ENCODE results near the gene FNIP1. TPM values are rescaled to one million over a fixed set of nuclear protein-coding genes. Genes with fewer than 3 reads are reported as not detected.
A peak's percentile ranks its signal among the peaks of the same experiment; 100 is the strongest.

The FNIP1 gene
- total and polyA plus RNA-seq, 9 of the 15 experiments (the other 6 are each of a cell fraction or from before 2014, with no cell fraction given): 5.0 to 32.8 (median 18.4) TPM

DNA sequence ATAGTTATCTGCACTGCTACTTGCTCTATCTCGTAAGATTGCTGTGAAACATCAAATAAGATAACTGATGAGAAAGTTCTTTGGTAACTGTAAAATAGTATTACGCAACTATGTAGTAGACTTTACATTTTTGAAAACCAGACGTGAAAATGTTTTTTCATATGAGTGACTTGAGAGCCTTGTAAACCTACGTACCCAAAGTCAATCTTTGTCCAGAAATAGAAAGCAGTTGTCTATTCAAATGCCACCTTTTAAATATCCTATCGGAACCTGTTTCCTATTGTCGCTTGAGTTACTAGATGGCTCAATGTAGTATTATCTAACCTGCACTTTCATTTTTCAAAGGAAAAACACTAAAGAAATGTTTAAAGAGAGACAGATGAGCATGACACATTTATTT lies 1.6 kb downstream of the FNIP1 start:
- Histone ChIP-seq H3K79me2 (ENCODE audit: control insufficient read depth, insufficient read depth, low read length) (peaks cover 72% of the 10 kb centered on the region), H3K36me3 (ENCODE audit: control insufficient read depth, insufficient read depth, low read length) (peaks cover 24% of the 10 kb centered on the region), H4K20me1 (replicated peaks; ENCODE audit: control insufficient read depth, insufficient read depth, low read length) (peaks cover 22% of the 10 kb centered on the region; the same call in 1 of the 2 replicates), H3K27me3 (ENCODE audit: control insufficient read depth in 2 of 2, insufficient read depth in 2 of 2, low read length in 2 of 2) (no peaks in the 10 kb centered on the region), H3K9me1 (ENCODE audit: control insufficient read depth, insufficient read depth, low read length) (no peaks in the 10 kb centered on the region), H3K4me3 (peak overlapping the region; percentile 75), H3K9me3 (replicated peaks; ENCODE audit: control insufficient read depth, insufficient read depth, low read depth, low read length) (no peaks in the 10 kb centered on the region), H3K4me2 (ENCODE audit: insufficient read depth, low read length) (peak overlapping the region; percentile 85), H3K27ac (ENCODE audit: extremely low read depth, low read depth, low read length) (peak overlapping the region; percentile 98; the same call in 2 of the 3 replicates), H3K4me1 (replicated peaks in 1 of 2; ENCODE audit: control insufficient read depth in 2 of 2, insufficient read depth in 2 of 2, low read length in 2 of 2) (peaks cover 23 to 28% of the 10 kb centered on the region in 2 experiments), H3K9ac (ENCODE audit: insufficient read depth in 1 of 2, low read depth in 2 of 2, low read length in 2 of 2) (peak overlapping the region in 1 of 2 experiments; percentile 97; a peak in 3 of 4 replicates), H2AFZ (ENCODE audit: low read depth, low read length) (no peak overlapping the region)
- DNase-seq (ENCODE audit: extremely low read depth in 1 of 4, low spot score in 3 of 4) (peak in 1 of 4 experiments; percentile 16), FAIRE-seq (no peak), ATAC-seq (no peak)
- no TSS peak for BruUV-seq (replicated peaks)
- in situ Hi-C loops (cut with MboI) (no loop called here), intact Hi-C loops (cut with micrococcal nuclease) (loop anchor here (5.0 to 10.0 kb wide), 2 partner anchors 120 to 208 kb away; no protein-coding TSS in a partner anchor)
- 3% methylated on average over 6 of the region's 6 CpGs for WGBS (ENCODE audit: insufficient coverage, low coverage, missing lambda C conversion rate)
- ChIA-PET POLR2A (interaction anchor here (0.9 kb wide), 1 partner anchor 49 kb away, joined by 4 read pairs; no protein-coding TSS in a partner anchor), CTCF (ENCODE audit: low intra/inter-chr PET ratio) (no interaction called here)
- no peak for TF ChIP-seq PHB (CRISPR knock-in tag; IDR thresholded peaks at IDR 0.05)
- no peak for TF ChIP-seq SPI1 (IDR thresholded peaks at IDR 0.05; ENCODE audit: borderline replicate concordance, low read depth, low read length)
- no peak for TF ChIP-seq ZZZ3 (IDR thresholded peaks at IDR 0.05)
- TF ChIP-seq CREBBP (IDR thresholded peaks at IDR 0.05; ENCODE audit: low read depth, low read length): no peak
- no peak for TF ChIP-seq YY1 (IDR thresholded peaks at IDR 0.05; ENCODE audit: borderline replicate concordance in 1 of 3, control insufficient read depth in 1 of 3, extremely low read depth in 1 of 3, insufficient read depth in 3 of 3, insufficient read length in 1 of 3, insufficient replicate concordance in 2 of 3, low read depth in 1 of 3, low read length in 2 of 3)
- no peak for TF ChIP-seq XRCC4 (IDR thresholded peaks at IDR 0.05; ENCODE audit: extremely low read depth, insufficient read depth, insufficient read length)
- TF ChIP-seq TRIM24 (IDR thresholded peaks at IDR 0.05): no peak
- TF ChIP-seq PHF20 (IDR thresholded peaks at IDR 0.05; ENCODE audit: partially characterized antibody): no peak
- TF ChIP-seq, protein P1, sequence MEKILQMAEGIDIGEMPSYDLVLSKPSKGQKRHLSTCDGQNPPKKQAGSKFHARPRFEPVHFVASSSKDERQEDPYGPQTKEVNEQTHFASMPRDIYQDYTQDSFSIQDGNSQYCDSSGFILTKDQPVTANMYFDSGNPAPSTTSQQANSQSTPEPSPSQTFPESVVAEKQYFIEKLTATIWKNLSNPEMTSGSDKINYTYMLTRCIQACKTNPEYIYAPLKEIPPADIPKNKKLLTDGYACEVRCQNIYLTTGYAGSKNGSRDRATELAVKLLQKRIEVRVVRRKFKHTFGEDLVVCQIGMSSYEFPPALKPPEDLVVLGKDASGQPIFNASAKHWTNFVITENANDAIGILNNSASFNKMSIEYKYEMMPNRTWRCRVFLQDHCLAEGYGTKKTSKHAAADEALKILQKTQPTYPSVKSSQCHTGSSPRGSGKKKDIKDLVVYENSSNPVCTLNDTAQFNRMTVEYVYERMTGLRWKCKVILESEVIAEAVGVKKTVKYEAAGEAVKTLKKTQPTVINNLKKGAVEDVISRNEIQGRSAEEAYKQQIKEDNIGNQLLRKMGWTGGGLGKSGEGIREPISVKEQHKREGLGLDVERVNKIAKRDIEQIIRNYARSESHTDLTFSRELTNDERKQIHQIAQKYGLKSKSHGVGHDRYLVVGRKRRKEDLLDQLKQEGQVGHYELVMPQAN (IDR thresholded peaks at IDR 0.05; ENCODE audit: borderline replicate concordance): no peak
- TF ChIP-seq, protein P2, sequence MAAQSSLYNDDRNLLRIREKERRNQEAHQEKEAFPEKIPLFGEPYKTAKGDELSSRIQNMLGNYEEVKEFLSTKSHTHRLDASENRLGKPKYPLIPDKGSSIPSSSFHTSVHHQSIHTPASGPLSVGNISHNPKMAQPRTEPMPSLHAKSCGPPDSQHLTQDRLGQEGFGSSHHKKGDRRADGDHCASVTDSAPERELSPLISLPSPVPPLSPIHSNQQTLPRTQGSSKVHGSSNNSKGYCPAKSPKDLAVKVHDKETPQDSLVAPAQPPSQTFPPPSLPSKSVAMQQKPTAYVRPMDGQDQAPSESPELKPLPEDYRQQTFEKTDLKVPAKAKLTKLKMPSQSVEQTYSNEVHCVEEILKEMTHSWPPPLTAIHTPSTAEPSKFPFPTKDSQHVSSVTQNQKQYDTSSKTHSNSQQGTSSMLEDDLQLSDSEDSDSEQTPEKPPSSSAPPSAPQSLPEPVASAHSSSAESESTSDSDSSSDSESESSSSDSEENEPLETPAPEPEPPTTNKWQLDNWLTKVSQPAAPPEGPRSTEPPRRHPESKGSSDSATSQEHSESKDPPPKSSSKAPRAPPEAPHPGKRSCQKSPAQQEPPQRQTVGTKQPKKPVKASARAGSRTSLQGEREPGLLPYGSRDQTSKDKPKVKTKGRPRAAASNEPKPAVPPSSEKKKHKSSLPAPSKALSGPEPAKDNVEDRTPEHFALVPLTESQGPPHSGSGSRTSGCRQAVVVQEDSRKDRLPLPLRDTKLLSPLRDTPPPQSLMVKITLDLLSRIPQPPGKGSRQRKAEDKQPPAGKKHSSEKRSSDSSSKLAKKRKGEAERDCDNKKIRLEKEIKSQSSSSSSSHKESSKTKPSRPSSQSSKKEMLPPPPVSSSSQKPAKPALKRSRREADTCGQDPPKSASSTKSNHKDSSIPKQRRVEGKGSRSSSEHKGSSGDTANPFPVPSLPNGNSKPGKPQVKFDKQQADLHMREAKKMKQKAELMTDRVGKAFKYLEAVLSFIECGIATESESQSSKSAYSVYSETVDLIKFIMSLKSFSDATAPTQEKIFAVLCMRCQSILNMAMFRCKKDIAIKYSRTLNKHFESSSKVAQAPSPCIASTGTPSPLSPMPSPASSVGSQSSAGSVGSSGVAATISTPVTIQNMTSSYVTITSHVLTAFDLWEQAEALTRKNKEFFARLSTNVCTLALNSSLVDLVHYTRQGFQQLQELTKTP (IDR thresholded peaks at IDR 0.05; ENCODE audit: low read depth in 1 of 2, partially characterized antibody in 2 of 2): no peak
- no peak for TF ChIP-seq HINFP (tag; conservative IDR thresholded peaks at IDR 0.05; ENCODE audit: low read depth)
- no peak for TF ChIP-seq SP1 (CRISPR knock-in tag; IDR thresholded peaks at IDR 0.05)
- TF ChIP-seq NCOR1 (IDR thresholded peaks at IDR 0.05): no peak
- TF ChIP-seq BDP1 (IDR thresholded peaks at IDR 0.05; ENCODE audit: insufficient read depth, insufficient read length): no peak
- TF ChIP-seq NRF1 (conservative IDR thresholded peaks at IDR 0.05 in 1 of 2, IDR thresholded peaks at IDR 0.05 in 1 of 2): no peak
- no peak for TF ChIP-seq CBX1 (IDR thresholded peaks at IDR 0.05; ENCODE audit: low read depth)

Data from K562 (cell line).